ENCODE data around the gene SORCS2. TPM values are rescaled to one million over a fixed set of nuclear protein-coding genes. Genes with fewer than 3 reads are reported as not detected.

The SORCS2 gene
- total RNA-seq, 1 experiment from 2014 or later: not detected

DNA sequence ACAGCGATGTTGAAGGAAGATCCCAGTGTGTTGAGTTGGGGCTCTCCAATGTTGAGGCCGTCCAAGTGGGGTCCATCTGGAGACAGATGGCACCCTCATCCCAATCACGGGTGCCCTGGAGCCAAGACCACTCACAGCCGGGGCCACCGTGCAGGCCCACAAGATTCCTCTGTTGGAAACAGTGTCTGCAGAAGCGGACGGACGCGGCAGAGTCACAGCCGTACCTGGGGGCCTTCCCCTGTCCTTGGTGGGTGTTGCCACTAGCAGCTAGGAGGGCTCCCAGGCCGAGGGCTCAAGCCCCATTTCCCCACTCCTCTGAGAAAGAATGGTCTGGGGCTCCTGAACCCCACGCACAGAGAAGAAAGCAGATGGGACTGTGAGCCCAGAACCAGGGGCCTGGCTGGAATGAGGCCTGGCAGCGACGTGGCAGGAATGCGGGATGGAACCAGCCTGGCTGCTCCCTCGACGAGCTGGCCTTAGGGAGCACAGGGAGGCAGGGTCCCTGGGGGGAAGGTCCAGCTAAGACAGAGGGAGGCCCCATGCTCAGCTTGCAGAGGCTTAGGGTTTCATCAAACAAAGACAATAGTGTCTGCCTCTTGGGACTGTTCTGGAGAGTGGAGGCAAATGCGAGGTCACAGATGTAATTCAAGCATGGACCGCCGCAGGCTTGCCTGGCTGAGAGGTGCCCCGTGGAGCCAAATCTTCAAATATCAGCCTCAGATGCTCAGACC, 518.4 kb downstream of the SORCS2 start:
- DNase-seq: no peak
- H3K27ac Mint-ChIP-seq (ENCODE audit: unreplicated experiment): no peak overlapping the region
- CTCF ChIA-PET: no interaction called here
- TF ChIP-seq, protein P1, sequence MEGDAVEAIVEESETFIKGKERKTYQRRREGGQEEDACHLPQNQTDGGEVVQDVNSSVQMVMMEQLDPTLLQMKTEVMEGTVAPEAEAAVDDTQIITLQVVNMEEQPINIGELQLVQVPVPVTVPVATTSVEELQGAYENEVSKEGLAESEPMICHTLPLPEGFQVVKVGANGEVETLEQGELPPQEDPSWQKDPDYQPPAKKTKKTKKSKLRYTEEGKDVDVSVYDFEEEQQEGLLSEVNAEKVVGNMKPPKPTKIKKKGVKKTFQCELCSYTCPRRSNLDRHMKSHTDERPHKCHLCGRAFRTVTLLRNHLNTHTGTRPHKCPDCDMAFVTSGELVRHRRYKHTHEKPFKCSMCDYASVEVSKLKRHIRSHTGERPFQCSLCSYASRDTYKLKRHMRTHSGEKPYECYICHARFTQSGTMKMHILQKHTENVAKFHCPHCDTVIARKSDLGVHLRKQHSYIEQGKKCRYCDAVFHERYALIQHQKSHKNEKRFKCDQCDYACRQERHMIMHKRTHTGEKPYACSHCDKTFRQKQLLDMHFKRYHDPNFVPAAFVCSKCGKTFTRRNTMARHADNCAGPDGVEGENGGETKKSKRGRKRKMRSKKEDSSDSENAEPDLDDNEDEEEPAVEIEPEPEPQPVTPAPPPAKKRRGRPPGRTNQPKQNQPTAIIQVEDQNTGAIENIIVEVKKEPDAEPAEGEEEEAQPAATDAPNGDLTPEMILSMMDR (IDR thresholded peaks at IDR 0.05; ENCODE audit: unreplicated experiment): no peak
- intact Hi-C loops (cut with micrococcal nuclease; ENCODE audit: unreplicated experiment): no loop called here
- no peaks in the 10 kb centered on the region for H3K4me1 Mint-ChIP-seq (ENCODE audit: low read depth, unreplicated experiment)
- H3K36me3 Mint-ChIP-seq (ENCODE audit: insufficient read depth, unreplicated experiment): no peaks in the 10 kb centered on the region
- no peak overlapping the region for H3K4me3 Mint-ChIP-seq (ENCODE audit: low read depth, unreplicated experiment)
- no peaks in the 10 kb centered on the region for H3K9me3 Mint-ChIP-seq (ENCODE audit: low read depth, unreplicated experiment)
- peaks cover 13% of the 10 kb centered on the region for H3K27me3 Mint-ChIP-seq (ENCODE audit: unreplicated experiment)
- BruUV-seq (replicated peaks): no TSS peak

DNA sequence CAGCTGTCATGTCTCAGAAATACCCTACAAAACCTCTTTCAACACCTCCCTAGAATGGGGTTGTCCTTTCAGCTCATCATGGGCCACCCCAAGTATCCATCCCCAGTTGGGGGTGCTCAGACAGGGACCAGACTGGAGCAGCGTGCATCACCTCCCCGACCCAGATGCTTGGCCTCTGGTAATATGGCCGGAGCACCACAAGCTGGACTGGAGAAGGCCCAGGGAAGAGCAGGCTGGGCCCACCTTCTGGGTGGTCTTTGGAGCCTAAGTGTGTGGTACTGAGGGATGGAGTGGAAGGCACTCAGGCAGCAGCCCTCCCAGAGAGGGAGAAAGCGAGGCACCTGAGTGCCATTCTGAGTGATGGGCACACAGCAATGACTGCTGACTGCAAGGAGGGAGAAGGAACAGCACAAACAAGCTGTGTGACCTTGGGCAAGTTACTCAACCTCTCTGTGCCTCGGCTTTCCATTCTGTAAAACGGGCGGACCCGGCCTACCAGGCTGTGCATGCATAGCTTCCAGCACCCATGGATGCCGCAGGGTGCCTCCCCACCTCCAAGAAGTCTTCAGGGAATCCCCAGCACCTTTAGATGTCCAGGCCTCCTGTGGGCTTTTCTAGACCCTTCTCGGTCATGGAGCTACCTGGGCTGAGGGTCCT, 519.1 kb downstream of the SORCS2 start:
- TF ChIP-seq, protein P1 (IDR thresholded peaks at IDR 0.05; ENCODE audit: unreplicated experiment): no peak
- CTCF ChIA-PET: no interaction called here
- Mint-ChIP-seq H3K27ac (ENCODE audit: unreplicated experiment) (no peak overlapping the region), H3K9me3 (ENCODE audit: low read depth, unreplicated experiment) (no peaks in the 10 kb centered on the region), H3K27me3 (ENCODE audit: unreplicated experiment) (peaks cover 20% of the 10 kb centered on the region), H3K36me3 (ENCODE audit: insufficient read depth, unreplicated experiment) (no peaks in the 10 kb centered on the region), H3K4me3 (ENCODE audit: low read depth, unreplicated experiment) (no peak overlapping the region), H3K4me1 (ENCODE audit: low read depth, unreplicated experiment) (no peaks in the 10 kb centered on the region)
- intact Hi-C loops (cut with micrococcal nuclease; ENCODE audit: unreplicated experiment): no loop called here
- no TSS peak for BruUV-seq (replicated peaks)
- DNase-seq: no peak

DNA sequence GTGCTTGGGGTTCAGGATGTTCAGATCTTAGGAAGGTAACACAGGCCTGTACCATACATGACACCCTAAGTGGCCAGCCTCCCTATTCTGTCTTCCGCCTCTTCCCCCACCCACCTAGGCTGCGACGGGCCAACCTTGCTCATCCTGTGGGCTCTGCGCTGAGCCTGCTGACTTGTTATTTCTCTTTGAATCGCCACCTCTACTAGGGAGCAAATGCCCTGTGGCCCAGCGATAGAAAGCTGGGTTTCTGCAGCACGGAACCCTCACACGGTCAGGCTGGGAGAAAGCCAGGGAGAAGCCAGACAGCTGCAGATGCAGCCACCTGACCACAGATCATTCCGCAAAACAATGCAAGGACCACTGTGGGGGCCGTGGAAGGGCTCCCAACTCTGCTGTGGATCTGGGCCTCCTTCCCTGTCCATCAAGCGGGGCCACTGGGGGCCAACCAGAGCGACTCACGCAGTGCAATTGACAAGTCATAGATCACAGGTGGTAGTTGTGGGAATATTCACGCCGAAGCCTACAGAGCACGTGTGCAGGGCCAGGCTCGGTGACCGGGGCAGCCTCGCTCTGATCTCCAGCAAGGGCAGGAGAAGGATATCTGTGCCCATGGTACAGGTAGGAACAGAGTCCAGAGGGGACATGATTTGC, 519.8 kb downstream of the SORCS2 start:
- intact Hi-C loops (cut with micrococcal nuclease; ENCODE audit: unreplicated experiment): no loop called here
- Mint-ChIP-seq H3K4me3 (ENCODE audit: low read depth, unreplicated experiment) (no peak overlapping the region), H3K36me3 (ENCODE audit: insufficient read depth, unreplicated experiment) (no peaks in the 10 kb centered on the region), H3K4me1 (ENCODE audit: low read depth, unreplicated experiment) (no peaks in the 10 kb centered on the region), H3K27ac (ENCODE audit: unreplicated experiment) (no peak overlapping the region), H3K27me3 (ENCODE audit: unreplicated experiment) (peaks cover 28% of the 10 kb centered on the region), H3K9me3 (ENCODE audit: low read depth, unreplicated experiment) (no peaks in the 10 kb centered on the region)
- no peak for DNase-seq
- no TSS peak for BruUV-seq (replicated peaks)
- TF ChIP-seq, protein P1 (IDR thresholded peaks at IDR 0.05; ENCODE audit: unreplicated experiment): no peak
- CTCF ChIA-PET: no interaction called here

DNA sequence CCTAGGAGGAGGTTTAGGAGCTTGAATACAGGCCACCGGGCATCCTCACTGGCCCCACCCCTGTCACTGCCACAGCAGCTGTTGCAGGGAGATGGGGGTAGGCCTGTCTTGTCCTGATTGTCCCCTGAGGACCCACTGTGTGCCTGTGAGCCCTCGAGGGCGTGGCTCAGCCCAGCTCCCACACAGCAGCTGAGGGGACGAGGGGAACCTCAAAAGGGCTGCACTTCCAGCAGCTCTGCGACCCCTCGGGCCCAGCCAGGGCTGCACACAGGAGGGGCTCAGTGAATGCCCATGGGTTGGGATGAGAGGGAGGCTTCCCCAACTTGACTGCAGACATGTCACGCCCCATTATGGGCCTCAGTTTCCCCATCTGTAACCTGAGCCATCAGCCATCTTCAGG, 521.4 kb downstream of the SORCS2 start:
- H3K4me3 Mint-ChIP-seq (ENCODE audit: low read depth, unreplicated experiment): no peak overlapping the region
- peaks cover 44% of the 10 kb centered on the region for H3K27me3 Mint-ChIP-seq (ENCODE audit: unreplicated experiment)
- BruUV-seq (replicated peaks): no TSS peak
- H3K27ac Mint-ChIP-seq (ENCODE audit: unreplicated experiment): no peak overlapping the region
- H3K36me3 Mint-ChIP-seq (ENCODE audit: insufficient read depth, unreplicated experiment): no peaks in the 10 kb centered on the region
- TF ChIP-seq, protein P1 (IDR thresholded peaks at IDR 0.05; ENCODE audit: unreplicated experiment): no peak
- no peaks in the 10 kb centered on the region for H3K4me1 Mint-ChIP-seq (ENCODE audit: low read depth, unreplicated experiment)
- no peak for DNase-seq
- no peaks in the 10 kb centered on the region for H3K9me3 Mint-ChIP-seq (ENCODE audit: low read depth, unreplicated experiment)
- intact Hi-C loops (cut with micrococcal nuclease; ENCODE audit: unreplicated experiment): no loop called here
- CTCF ChIA-PET: interaction anchor here (0.6 kb wide), 1 partner anchor 73 kb away, joined by 3 read pairs; no protein-coding TSS in a partner anchor
